Right lobe of liver (tissue), 6 donors: Measurements from ENCODE around the gene NHLH1. TPM values are rescaled to one million over a fixed set of nuclear protein-coding genes. Genes with fewer than 3 reads are reported as not detected.

Experiments
- ATAC-seq, 4 donors: fragments of 200-7000 bp; cut with Tn5 transposase; one replicate each; pipeline ENCODE4 v1.9.1; 2020; ENCODE audit warnings: mild to moderate bottlenecking in 4 of 4, moderate library complexity in 4 of 4
- DNase-seq, 3 donors: peaks; one replicate each; pipeline ENCODE4 v3.0.0-alpha.2; 2020
- H3K27ac ChIP-seq, 3 donors: fragments of 200-600 bp; one replicate each; pipeline ENCODE4 v1.8.0; 2022
- H3K27me3 ChIP-seq, 2 donors: fragments of 200-600 bp; one replicate each; pipeline ENCODE4 v1.8.0; 2022
- H3K36me3 ChIP-seq, 4 donors: fragments of 200-600 bp; sonication (generic) in 1 of 4; one replicate each; pipeline versions ENCODE4 v1.5.1 to v1.8.0; 2017 to 2022; ENCODE audit warnings: control low read depth in 1 of 4
- H3K4me1 ChIP-seq, 4 donors: fragments of 200-600 bp; sonication (generic) in 1 of 4; one replicate each; pipeline versions ENCODE4 v1.5.1 to v1.8.0; 2017 to 2022; ENCODE audit warnings: control low read depth in 1 of 4
- H3K4me3 ChIP-seq, 3 donors: fragments of 200-600 bp; one replicate each; pipeline ENCODE4 v1.8.0; 2022
- H3K9me3 ChIP-seq, 4 donors: fragments of 200-600 bp; sonication (generic) in 1 of 4; one replicate each; pipeline versions ENCODE4 v1.5.1 to v1.8.0; 2017 to 2022; ENCODE audit warnings: control low read depth in 1 of 4
- POLR2A ChIP-seq: fragments of 450-650 bp; IDR thresholded peaks from one replicate; pipeline ENCODE4 v1.6.1; 2017; ENCODE audit warnings: antibody characterized with exemption, mild to moderate bottlenecking
- WGBS: methylation state at CpG from one replicate; pipeline ENCODE4 v1.1.6; 2018; ENCODE audit warnings: low coverage, low lambda C conversion rate; ENCODE audit not compliant: insufficient coverage; ENCODE audit errors: missing lambda C conversion rate; 5-methylcytosine and 5-hydroxymethylcytosine counted together
- intact Hi-C, 2 donors: fragments of 100-400 bp; cut with DNase I; formaldehyde crosslinking; loops; one replicate each; pipeline versions ENCODE4 v1.11.2 to v1.14.1; 2022
- total RNA-seq, 6 experiments: library from RNA; depleted of rRNA in 2 of 6; stranded (reverse); fragments of >200 nt in 2 of 6; fragmentation: NEBNext Ultra II Directional in 3 of 6; extraction: Animal tissue kit (Norgen Biotek cat#: 25700) in 3 of 6; gene quantifications; one replicate each; pipeline versions ENCODE4 v1.1.0 to v1.2.4, GENCODE V29; 2016 to 2023
- TF ChIP-seq, protein P1 (sequence below), 4 donors: fragments of 200-600 bp in 3 of 4; fragments of 450-650 bp in 1 of 4; IDR thresholded peaks; one replicate each; pipeline versions ENCODE4 v1.5.1 to v1.8.0; 2016 to 2022; ENCODE audit warnings: antibody characterized with exemption in 4 of 4, mild to moderate bottlenecking in 2 of 4
- donor health status: DM: no; HTN: yes; CAD: no.
- donor health status: DM: no; HTN: no; CAD: no.
- donor health status: DM: no; HTN: no; CAD: no.
- donor health status: DM: no; HTN: yes; CAD: no.
- donor health status: DM: no; HTN: yes; CAD: no.

NHLH1 gene
- total RNA-seq, 6 experiments from 2014 or later, result 0.07 to 0.12 TPM; not detected in 4

DNA sequence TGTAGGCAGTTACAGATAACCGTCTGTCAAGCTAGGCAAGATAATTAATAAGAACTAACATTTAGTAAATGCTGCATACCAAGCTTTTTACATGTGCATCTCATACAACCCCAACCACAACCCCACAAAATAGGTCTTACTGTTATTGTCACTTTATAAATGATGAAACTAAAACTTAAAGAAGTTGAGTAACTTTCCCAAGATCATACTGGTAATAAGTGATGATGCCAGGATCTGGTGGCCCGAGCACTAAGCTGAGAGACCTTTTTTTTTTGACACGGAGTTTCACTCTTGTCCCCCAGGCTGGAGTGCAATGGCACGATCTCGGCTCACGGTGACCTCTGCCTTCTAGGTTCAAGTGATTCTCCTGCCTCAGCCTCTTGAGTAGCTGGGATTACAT, 21.9 kb upstream of the NHLH1 start:
- Histone ChIP-seq H3K4me3 (no peak overlapping the region), H3K36me3 (peaks cover 0 to 16% (median 6%) of the 10 kb centered on the region in 4 donors), H3K9me3 (no peaks in the 10 kb centered on the region), H3K4me1 (peaks cover 0 to 28% (median 9%) of the 10 kb centered on the region in 4 donors), H3K27ac (no peak overlapping the region), H3K27me3 (no peaks in the 10 kb centered on the region)
- intact Hi-C loops, result no loop called here
- 95% methylated on average over 6 of the region's 6 CpGs for WGBS
- DNase-seq (no peak), ATAC-seq (no peak)
- TF ChIP-seq, protein P1, sequence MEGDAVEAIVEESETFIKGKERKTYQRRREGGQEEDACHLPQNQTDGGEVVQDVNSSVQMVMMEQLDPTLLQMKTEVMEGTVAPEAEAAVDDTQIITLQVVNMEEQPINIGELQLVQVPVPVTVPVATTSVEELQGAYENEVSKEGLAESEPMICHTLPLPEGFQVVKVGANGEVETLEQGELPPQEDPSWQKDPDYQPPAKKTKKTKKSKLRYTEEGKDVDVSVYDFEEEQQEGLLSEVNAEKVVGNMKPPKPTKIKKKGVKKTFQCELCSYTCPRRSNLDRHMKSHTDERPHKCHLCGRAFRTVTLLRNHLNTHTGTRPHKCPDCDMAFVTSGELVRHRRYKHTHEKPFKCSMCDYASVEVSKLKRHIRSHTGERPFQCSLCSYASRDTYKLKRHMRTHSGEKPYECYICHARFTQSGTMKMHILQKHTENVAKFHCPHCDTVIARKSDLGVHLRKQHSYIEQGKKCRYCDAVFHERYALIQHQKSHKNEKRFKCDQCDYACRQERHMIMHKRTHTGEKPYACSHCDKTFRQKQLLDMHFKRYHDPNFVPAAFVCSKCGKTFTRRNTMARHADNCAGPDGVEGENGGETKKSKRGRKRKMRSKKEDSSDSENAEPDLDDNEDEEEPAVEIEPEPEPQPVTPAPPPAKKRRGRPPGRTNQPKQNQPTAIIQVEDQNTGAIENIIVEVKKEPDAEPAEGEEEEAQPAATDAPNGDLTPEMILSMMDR (IDR thresholded peaks at IDR 0.05), result no peak
- TF ChIP-seq POLR2A, result no peak

DNA sequence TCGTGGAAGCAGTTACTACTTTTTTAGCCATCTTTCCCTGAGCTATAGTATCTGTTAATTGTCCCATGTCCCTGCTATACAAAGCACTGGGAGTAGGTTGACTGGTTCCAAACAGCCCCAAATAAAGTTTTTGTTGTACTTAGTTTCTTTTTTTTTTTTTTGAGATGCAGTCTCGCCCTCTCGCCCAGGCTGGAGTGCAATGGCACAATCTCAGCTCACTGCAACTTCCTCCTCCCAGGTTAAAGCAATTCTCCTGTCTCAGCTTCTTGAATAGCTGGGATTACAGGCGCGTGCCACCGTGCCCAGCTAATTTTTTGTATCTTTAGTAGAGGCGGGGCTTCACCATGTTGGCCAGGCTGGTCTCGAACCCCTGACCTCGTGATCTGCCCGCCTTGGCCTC, 20.4 kb upstream of the NHLH1 start:
- no peak overlapping the region for H3K4me3 ChIP-seq
- WGBS, result 70% methylated on average over 8 of the region's 10 CpGs
- DNase-seq (no peak), ATAC-seq (no peak)
- H3K27me3 ChIP-seq, result no peaks in the 10 kb centered on the region
- no peaks in the 10 kb centered on the region for H3K9me3 ChIP-seq
- no peak for TF ChIP-seq POLR2A
- TF ChIP-seq, protein P1 (IDR thresholded peaks at IDR 0.05), result no peak
- H3K27ac ChIP-seq, result peak overlapping the region in 1 of 3 donors; percentile 6
- intact Hi-C loops, result no loop called here
- peaks cover 0 to 18% (median 6%) of the 10 kb centered on the region in 4 donors for H3K4me1 ChIP-seq
- H3K36me3 ChIP-seq, result peaks cover 0 to 27% (median 17%) of the 10 kb centered on the region in 4 donors

DNA sequence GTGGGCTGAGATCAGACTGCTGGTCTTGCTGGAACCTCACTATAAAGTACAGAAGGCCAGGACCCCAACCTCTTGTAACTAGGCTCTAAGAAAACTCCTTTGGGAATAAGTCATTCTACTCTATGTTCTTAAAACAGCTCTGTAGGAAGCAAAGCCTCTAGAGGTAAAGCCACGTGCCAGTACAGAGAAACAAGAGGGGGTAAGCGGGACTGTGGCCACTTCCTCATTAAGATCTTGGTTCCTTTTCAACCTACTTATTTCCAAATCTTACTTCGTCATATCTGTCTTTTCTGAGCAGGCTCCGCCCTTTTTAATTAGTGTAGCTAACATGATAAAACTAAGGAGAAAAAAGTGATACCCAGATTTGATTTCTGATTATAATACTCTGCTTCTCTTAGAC, 19.9 kb upstream of the NHLH1 start:
- 46% methylated on average over 4 of the region's 4 CpGs for WGBS
- Histone ChIP-seq H3K4me3 (no peak overlapping the region), H3K27me3 (no peaks in the 10 kb centered on the region), H3K9me3 (no peaks in the 10 kb centered on the region), H3K4me1 (peaks cover 0 to 13% (median 4%) of the 10 kb centered on the region in 4 donors), H3K27ac (peak overlapping the region in 1 of 3 donors; percentile 6), H3K36me3 (peaks cover 0 to 32% (median 19%) of the 10 kb centered on the region in 4 donors)
- intact Hi-C loops, result no loop called here
- TF ChIP-seq, protein P1 (IDR thresholded peaks at IDR 0.05), result no peak
- no peak for TF ChIP-seq POLR2A
- no peak for DNase-seq
- peak in 1 of 4 donors; percentile 8 for ATAC-seq

DNA sequence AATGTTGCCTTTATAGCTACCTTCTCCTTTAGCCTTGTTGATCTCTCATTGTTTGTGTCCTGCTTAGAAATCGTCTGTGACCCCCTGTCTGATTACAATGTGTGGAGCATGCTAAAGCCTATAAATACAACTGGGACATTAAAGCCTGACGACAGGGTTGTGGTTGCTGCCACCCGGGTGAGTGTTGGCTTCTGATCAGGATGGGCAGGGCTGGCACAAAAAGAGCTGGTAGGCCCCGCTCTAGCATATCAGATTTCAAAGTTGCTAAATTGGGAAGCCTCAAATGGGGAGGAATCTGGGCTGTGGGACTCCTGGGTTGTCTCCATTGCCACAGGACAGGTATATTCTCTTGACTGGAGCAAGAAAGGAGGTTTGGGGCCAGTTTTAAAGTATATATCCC, 15.2 kb upstream of the NHLH1 start:
- Histone ChIP-seq H3K27me3 (no peaks in the 10 kb centered on the region), H3K36me3 (peaks cover 12 to 79% (median 51%) of the 10 kb centered on the region in 4 donors), H3K4me3 (no peak overlapping the region), H3K9me3 (no peaks in the 10 kb centered on the region), H3K27ac (no peak overlapping the region), H3K4me1 (no peaks in the 10 kb centered on the region)
- DNase-seq, result no peak
- no peak for ATAC-seq
- TF ChIP-seq POLR2A, result no peak
- TF ChIP-seq, protein P1 (IDR thresholded peaks at IDR 0.05), result no peak
- intact Hi-C loops, result no loop called here
- WGBS, result 63% methylated on average over 3 of the region's 4 CpGs

DNA sequence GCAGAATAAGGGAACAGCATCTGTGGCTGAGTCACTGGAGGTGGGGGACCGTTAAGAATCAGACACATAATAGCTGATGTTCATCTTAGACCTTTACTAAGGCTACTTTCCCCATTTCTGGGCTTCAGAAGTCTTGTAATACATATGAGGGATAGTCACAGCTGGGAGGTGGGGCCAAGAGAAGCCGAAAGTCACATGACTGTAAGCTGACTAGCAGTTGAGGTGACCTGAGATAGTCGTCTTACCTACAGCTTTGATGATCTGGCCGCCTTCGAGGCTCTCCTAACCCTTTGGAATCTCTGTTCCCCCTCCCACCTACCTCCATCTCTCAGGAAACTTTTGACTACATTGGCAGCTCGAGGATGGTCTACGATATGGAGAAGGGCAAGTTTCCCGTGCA, 14.3 kb upstream of the NHLH1 start:
- intact Hi-C loops, result no loop called here
- H3K27ac ChIP-seq, result no peak overlapping the region
- no peaks in the 10 kb centered on the region for H3K4me1 ChIP-seq
- WGBS, result 90% methylated on average over 4 of the region's 8 CpGs
- H3K36me3 ChIP-seq, result peaks cover 12 to 87% (median 54%) of the 10 kb centered on the region in 4 donors
- H3K4me3 ChIP-seq, result no peak overlapping the region
- TF ChIP-seq, protein P1 (IDR thresholded peaks at IDR 0.05), result no peak
- TF ChIP-seq POLR2A, result no peak
- ATAC-seq, result no peak
- no peaks in the 10 kb centered on the region for H3K9me3 ChIP-seq
- no peak for DNase-seq
- H3K27me3 ChIP-seq, result no peaks in the 10 kb centered on the region
